ENCODE results near the gene PAX9. TPM values are rescaled to one million over a fixed set of nuclear protein-coding genes. Genes with fewer than 3 reads are reported as not detected.

The PAX9 gene
- total RNA-seq, 4 donors from 2014 or later = 0.81 to 11.4 (median 3.0) TPM

DNA sequence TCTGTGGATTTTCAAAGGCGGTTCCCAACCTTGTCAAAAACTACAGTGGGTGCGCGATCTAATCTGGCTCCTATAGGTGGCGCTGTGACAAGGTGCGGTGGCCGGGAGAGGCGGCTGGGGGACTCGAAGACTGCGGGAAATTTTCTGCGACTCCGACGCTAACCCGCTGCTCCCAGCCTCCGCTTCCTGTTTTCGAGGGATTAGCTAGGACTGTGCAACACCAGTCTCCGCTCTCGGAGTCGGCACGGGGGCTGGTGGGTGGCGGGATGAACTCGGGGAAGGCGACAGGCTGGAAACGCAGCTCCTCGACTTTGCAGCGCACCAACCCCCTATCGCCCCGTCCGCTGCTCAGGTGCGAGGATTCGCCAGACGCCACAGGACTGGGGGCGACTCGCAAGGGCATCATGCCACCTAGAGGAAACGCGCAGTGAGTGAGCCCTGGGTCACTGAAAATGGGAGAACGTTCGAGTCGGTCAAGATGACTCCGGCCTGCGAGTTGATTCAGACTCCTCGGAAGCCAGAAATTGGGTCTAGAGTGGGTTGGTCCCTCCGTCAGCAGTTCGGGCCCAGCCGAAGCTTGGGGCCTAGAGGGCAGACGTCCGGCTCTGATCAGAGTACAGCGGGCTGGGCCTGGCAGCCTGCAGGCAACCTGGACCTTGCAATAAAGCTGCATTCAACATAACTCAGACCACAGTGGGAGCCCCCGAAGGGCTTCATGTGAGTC, 5.5 kb upstream of the PAX9 start:
- Histone ChIP-seq H3K27ac (no peak overlapping the region), H3K4me3 (replicated peaks in 1 of 3) (peak overlapping the region in 1 of 3 donors; percentile 2), H3K9me3 (no peaks in the 10 kb centered on the region), H3K27me3 (peaks cover 72% of the 10 kb centered on the region), H3K4me1 (peaks cover 13 to 41% of the 10 kb centered on the region in 2 donors), H3K36me3 (no peaks in the 10 kb centered on the region)
- TF ChIP-seq POLR2A (IDR thresholded peaks at IDR 0.05) (no peak), CTCF (IDR thresholded peaks at IDR 0.05) (peak in 3 of 6 experiments; percentile 44 to 61 (median 47))
- 4 to 6% methylated on average over 42 of the region's 48 CpGs for WGBS, 2 donors
- peak; percentile 53 to 57 for DNase-seq
- intact Hi-C loops (cut with DNase I) = no loop called here

GRCh38 chr14:36656687-36657398, 4.8 kb upstream of the PAX9 start:
- H3K27ac ChIP-seq = no peak overlapping the region
- H3K27me3 ChIP-seq = peaks cover 70% of the 10 kb centered on the region
- WGBS, 2 donors = 21 to 33% methylated on average over 31 of the region's 31 CpGs
- no peaks in the 10 kb centered on the region for H3K36me3 ChIP-seq
- peaks cover 20 to 47% of the 10 kb centered on the region in 2 donors for H3K4me1 ChIP-seq
- DNase-seq = no peak
- intact Hi-C loops (cut with DNase I) = no loop called here
- TF ChIP-seq CTCF (IDR thresholded peaks at IDR 0.05) (no peak), POLR2A (IDR thresholded peaks at IDR 0.05) (no peak)
- H3K9me3 ChIP-seq = no peaks in the 10 kb centered on the region
- no peak overlapping the region for H3K4me3 ChIP-seq (replicated peaks in 1 of 3)

- H3K27ac ChIP-seq = no peak overlapping the region
- 3% methylated on average over 27 to 55 of the region's 55 CpGs for WGBS, 2 donors
- peak; percentile 36 to 42 for DNase-seq
- no peaks in the 10 kb centered on the region for H3K9me3 ChIP-seq
- H3K27me3 ChIP-seq = peaks cover 73% of the 10 kb centered on the region
- H3K4me1 ChIP-seq = peaks cover 27 to 54% of the 10 kb centered on the region in 2 donors
- no peak for TF ChIP-seq POLR2A (IDR thresholded peaks at IDR 0.05)
- TF ChIP-seq CTCF (IDR thresholded peaks at IDR 0.05) = no peak
- intact Hi-C loops (cut with DNase I) = no loop called here
- H3K4me3 ChIP-seq (replicated peaks in 1 of 3) = peak overlapping the region in 1 of 3 donors; percentile 8
- H3K36me3 ChIP-seq = no peaks in the 10 kb centered on the region
These were observed 4.1 kb upstream of the PAX9 start for GRCh38 chr14:36657399-36658122.

DNA sequence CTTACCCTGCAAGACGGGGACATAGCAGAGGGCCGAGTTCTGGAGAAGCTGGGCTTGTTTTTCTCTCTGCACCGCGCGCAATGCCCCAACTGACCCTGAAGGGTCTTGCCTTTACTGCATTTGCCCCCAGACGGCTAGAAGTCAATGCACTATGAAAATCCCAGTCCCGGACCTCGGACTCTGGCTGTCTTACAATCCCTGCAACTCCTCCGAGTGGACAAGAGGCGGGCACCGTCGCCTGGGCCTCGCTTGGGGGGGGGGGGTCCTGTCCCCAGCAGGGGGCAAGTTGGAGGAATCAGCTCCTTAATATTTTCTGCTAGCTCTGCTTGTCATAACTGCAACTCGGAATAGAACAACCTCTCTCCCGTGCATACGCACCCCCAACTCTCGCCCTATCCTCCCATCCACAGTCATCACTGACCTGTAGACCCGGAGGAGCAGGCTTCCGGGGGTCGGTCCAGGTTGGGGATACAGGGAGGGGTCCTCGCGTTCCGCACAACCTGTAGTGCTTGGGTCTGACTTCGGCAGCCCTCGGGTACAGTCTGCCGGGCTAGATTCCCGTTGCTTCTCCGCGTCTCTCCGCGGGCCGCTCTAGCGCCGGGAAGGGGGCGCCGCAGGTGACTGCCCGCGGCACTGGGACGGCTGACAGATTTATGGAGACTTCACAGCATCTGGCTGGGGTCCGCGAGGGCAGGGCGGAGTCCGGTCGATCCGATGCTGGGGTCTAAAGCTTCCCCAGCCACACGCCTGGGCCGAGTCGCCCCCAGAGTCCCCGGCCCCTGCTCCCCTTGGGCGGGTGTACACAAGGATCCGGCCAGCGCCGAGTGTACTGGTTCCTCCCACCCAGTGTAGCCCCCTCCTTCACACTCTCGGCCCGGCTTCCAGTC, 3.3 kb upstream of the PAX9 start:
- H3K27ac ChIP-seq = no peak overlapping the region
- DNase-seq = peak in 1 of 2 donors; percentile 6
- no peaks in the 10 kb centered on the region for H3K9me3 ChIP-seq
- no peak for TF ChIP-seq CTCF (IDR thresholded peaks at IDR 0.05)
- no peaks in the 10 kb centered on the region for H3K36me3 ChIP-seq
- no peak overlapping the region for H3K4me3 ChIP-seq (replicated peaks in 1 of 3)
- WGBS, 2 donors = 16 to 22% methylated on average over 26 to 27 of the region's 55 CpGs
- H3K4me1 ChIP-seq = peaks cover 35 to 62% of the 10 kb centered on the region in 2 donors
- peaks cover 80% of the 10 kb centered on the region for H3K27me3 ChIP-seq
- intact Hi-C loops (cut with DNase I) = no loop called here

Data from thyroid gland (tissue), 4 donors.